Upper lobe of left lung (tissue), 6 donors: Measurements from ENCODE around the gene ERC1. TPM values are rescaled to one million over a fixed set of nuclear protein-coding genes. Genes with fewer than 3 reads are reported as not detected.

Experiments used
- ATAC-seq, 2 donors: fragments of 200-7000 bp; cut with Tn5 transposase; one replicate each; pipeline ENCODE4 v1.9.1; 2022; ENCODE audit warnings: mild to moderate bottlenecking in 2 of 2, moderate library complexity in 2 of 2; ENCODE audit not compliant: low FRiP score in 2 of 2
- DNase-seq, 2 donors: peaks; one replicate each; pipeline ENCODE4 v3.0.0-alpha.2; 2019 to 2020
- H3K27ac ChIP-seq, 4 donors: fragments of 200-600 bp; sonication (generic); one replicate each; pipeline ENCODE4 v1.5.1; 2016 to 2019
- H3K27me3 ChIP-seq, 4 donors: fragments of 200-600 bp; sonication (generic); one replicate each; pipeline ENCODE4 v1.5.1; 2017 to 2019
- H3K36me3 ChIP-seq, 4 donors: fragments of 200-600 bp; sonication (generic); one replicate each; pipeline ENCODE4 v1.5.1; 2016 to 2019
- H3K4me1 ChIP-seq, 4 donors: fragments of 200-600 bp; sonication (generic); one replicate each; pipeline ENCODE4 v1.5.1; 2018 to 2019
- H3K4me3 ChIP-seq, 4 donors: fragments of 200-600 bp; sonication (generic); one replicate each; pipeline ENCODE4 v1.5.1; 2017 to 2019; ENCODE audit warnings: mild to moderate bottlenecking in 2 of 4, moderate library complexity in 1 of 4
- H3K9me3 ChIP-seq, 4 donors: fragments of 200-600 bp; sonication (generic); one replicate each; pipeline ENCODE4 v1.5.1; 2018 to 2019
- EP300 ChIP-seq, 4 donors: sonication (generic); formaldehyde crosslinking; IDR thresholded peaks; one replicate each; pipeline ENCODE4 v1.5.1; 2017; ENCODE audit warnings: antibody characterized with exemption in 4 of 4, control low read depth in 2 of 4
- POLR2A ChIP-seq, 4 donors: fragments of 450-650 bp; IDR thresholded peaks; one replicate each; pipeline ENCODE4 v1.5.1; 2016 to 2017; ENCODE audit warnings: antibody characterized with exemption in 4 of 4, mild to moderate bottlenecking in 2 of 4
- POLR2AphosphoS5 ChIP-seq, 2 donors: sonication (generic); formaldehyde crosslinking; IDR thresholded peaks; one replicate each; pipeline ENCODE4 v1.5.1; 2017; ENCODE audit warnings: antibody characterized with exemption in 2 of 2
- WGBS, 2 donors: methylation state at CpG; one replicate each; pipeline ENCODE4 v1.1.5; 2017 to 2018; 5-methylcytosine and 5-hydroxymethylcytosine counted together
- total RNA-seq, 6 donors: library from RNA; depleted of rRNA in 4 of 6; stranded (reverse); fragments of >200 nt in 4 of 6; gene quantifications; one replicate each; pipeline versions ENCODE4 v1.1.0 to v1.2.1, GENCODE V29; 2016 to 2021
- TF ChIP-seq, protein P1 (sequence below), 6 experiments: fragments of 450-650 bp in 4 of 6; fragments of 200-600 bp in 2 of 6; sonication (generic) in 2 of 6; IDR thresholded peaks; one replicate each; pipeline ENCODE4 v1.5.1; 2016 to 2019; ENCODE audit warnings: antibody characterized with exemption in 6 of 6
- donor health status: DM: no; HTN: no; CAD: no; lungs with moderate emphysema.
- donor health status: DM: no; HTN: yes; CAD: no; lungs with severe emphysema.

Gene ERC1
- total RNA-seq, 6 donors from 2014 or later, result 37.7 to 158 (median 60.1) TPM

DNA sequence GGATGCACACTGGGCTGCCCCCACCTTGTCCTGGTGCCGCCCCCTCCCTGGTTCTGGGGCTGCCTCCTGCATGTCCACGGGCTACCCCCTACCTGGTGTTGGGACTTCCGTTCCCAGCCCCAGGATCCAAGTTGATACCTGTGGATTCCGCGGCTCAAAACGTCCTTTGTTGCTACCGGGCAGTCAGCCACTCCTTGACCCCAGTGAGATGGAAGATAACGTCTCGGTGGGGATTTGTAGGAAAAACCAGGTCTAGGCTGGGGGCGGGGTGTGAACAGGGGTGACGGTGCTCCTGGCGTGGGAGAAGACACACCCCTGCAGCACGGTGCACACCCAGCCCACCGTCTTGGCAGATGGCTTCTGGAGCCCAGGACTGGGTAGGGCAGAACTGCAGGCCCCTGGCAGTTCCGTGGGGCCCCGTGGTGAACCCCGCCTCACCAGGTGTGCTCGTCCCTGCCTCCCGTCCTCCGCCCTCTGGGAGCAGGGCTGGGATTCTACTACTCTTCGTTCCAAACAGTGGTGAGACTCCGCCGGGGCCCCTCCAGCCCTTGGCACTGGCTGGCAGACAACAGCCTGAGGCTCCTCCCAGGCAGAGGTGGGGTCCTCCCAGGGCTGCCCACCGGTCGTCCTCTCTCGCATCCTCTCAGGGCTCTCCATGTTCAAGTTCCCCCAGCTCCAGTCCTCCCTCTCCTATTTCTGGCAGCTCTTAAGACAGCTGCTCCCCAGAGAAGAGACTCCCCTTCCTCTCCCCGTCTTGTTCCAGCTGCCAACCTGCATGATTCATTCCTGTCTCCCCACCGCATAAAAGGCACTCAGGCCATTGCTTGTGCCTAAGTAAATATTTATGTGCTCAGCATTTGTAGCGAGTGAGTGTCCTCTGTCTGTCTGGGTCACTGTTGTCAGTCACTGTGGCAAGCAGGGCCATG is 527.8 kb downstream of the ERC1 start:
- Histone ChIP-seq H3K4me3 (peak overlapping the region in 1 of 4 donors; percentile 7), H3K36me3 (no peaks in the 10 kb centered on the region), H3K4me1 (peaks cover 5 to 14% (median 8%) of the 10 kb centered on the region in 4 donors), H3K27ac (no peak overlapping the region), H3K27me3 (no peaks in the 10 kb centered on the region), H3K9me3 (peaks cover 0 to 4% (median 0%) of the 10 kb centered on the region in 4 donors)
- WGBS, 2 donors, result 46 to 50% methylated on average over 18 to 29 of the region's 29 CpGs
- TF ChIP-seq POLR2AphosphoS5 (IDR thresholded peaks at IDR 0.05) (no peak), POLR2A (IDR thresholded peaks at IDR 0.05) (no peak), EP300 (IDR thresholded peaks at IDR 0.05) (no peak)
- TF ChIP-seq, protein P1, sequence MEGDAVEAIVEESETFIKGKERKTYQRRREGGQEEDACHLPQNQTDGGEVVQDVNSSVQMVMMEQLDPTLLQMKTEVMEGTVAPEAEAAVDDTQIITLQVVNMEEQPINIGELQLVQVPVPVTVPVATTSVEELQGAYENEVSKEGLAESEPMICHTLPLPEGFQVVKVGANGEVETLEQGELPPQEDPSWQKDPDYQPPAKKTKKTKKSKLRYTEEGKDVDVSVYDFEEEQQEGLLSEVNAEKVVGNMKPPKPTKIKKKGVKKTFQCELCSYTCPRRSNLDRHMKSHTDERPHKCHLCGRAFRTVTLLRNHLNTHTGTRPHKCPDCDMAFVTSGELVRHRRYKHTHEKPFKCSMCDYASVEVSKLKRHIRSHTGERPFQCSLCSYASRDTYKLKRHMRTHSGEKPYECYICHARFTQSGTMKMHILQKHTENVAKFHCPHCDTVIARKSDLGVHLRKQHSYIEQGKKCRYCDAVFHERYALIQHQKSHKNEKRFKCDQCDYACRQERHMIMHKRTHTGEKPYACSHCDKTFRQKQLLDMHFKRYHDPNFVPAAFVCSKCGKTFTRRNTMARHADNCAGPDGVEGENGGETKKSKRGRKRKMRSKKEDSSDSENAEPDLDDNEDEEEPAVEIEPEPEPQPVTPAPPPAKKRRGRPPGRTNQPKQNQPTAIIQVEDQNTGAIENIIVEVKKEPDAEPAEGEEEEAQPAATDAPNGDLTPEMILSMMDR (IDR thresholded peaks at IDR 0.05), result no peak
- DNase-seq (peak in 1 of 2 donors; percentile 33), ATAC-seq (peak; percentile 49 to 68)

- peaks cover 5 to 14% (median 8%) of the 10 kb centered on the region in 4 donors for H3K4me1 ChIP-seq
- no peaks in the 10 kb centered on the region for H3K27me3 ChIP-seq
- no peak for TF ChIP-seq EP300 (IDR thresholded peaks at IDR 0.05)
- no peak for TF ChIP-seq POLR2A (IDR thresholded peaks at IDR 0.05)
- TF ChIP-seq, protein P1 (IDR thresholded peaks at IDR 0.05), result no peak
- TF ChIP-seq POLR2AphosphoS5 (IDR thresholded peaks at IDR 0.05), result no peak
- ATAC-seq (peak; percentile 29 to 44), DNase-seq (no peak)
- no peak overlapping the region for H3K4me3 ChIP-seq
- H3K27ac ChIP-seq, result no peak overlapping the region
- H3K36me3 ChIP-seq, result no peaks in the 10 kb centered on the region
- H3K9me3 ChIP-seq, result peaks cover 0 to 4% (median 0%) of the 10 kb centered on the region in 4 donors
- 55 to 69% methylated on average over 5 of the region's 5 CpGs for WGBS, 2 donors
These were observed 528.6 kb downstream of the ERC1 start for GRCh38 chr12:1519642-1520041.

DNA sequence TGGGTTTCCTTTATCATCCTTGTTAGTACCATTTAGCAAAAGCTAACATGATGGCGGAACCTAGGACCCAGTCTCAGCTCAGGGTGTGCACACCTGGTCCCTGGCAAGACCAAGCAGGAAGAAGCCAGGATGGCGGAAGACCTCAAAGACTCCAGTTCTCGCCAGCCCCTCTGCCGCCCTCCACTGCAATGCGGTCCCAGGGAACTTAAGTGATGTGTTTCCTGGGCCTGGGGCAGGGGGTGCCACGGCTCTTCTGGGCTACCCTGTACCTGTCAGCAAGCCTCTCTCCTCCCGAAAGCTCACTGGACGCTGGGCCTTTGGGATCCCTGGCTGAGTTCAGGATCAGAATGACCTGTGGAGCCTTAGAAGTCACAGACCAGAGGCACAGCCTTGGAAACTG is 532.0 kb downstream of the ERC1 start:
- Histone ChIP-seq H3K27me3 (no peaks in the 10 kb centered on the region), H3K4me1 (peaks cover 5 to 14% (median 8%) of the 10 kb centered on the region in 4 donors), H3K36me3 (no peaks in the 10 kb centered on the region), H3K4me3 (no peak overlapping the region), H3K27ac (no peak overlapping the region), H3K9me3 (no peaks in the 10 kb centered on the region)
- ATAC-seq (no peak), DNase-seq (no peak)
- no peak for TF ChIP-seq EP300 (IDR thresholded peaks at IDR 0.05)
- no peak for TF ChIP-seq POLR2AphosphoS5 (IDR thresholded peaks at IDR 0.05)
- TF ChIP-seq POLR2A (IDR thresholded peaks at IDR 0.05), result no peak
- TF ChIP-seq, protein P1 (IDR thresholded peaks at IDR 0.05), result no peak
- WGBS, 2 donors, result 85 to 100% methylated on average over 1 to 7 of the region's 8 CpGs

GRCh38 chr12:1523558-1524050 is 532.6 kb downstream of the ERC1 start:
- DNase-seq (no peak), ATAC-seq (no peak)
- no peaks in the 10 kb centered on the region for H3K9me3 ChIP-seq
- H3K4me1 ChIP-seq, result peaks cover 5 to 12% (median 8%) of the 10 kb centered on the region in 4 donors
- no peak overlapping the region for H3K27ac ChIP-seq
- H3K4me3 ChIP-seq, result no peak overlapping the region
- 54% methylated on average over 13 of the region's 13 CpGs for WGBS, 2 donors
- no peaks in the 10 kb centered on the region for H3K27me3 ChIP-seq
- TF ChIP-seq POLR2A (IDR thresholded peaks at IDR 0.05), result no peak
- TF ChIP-seq POLR2AphosphoS5 (IDR thresholded peaks at IDR 0.05), result no peak
- TF ChIP-seq EP300 (IDR thresholded peaks at IDR 0.05), result no peak
- TF ChIP-seq, protein P1 (IDR thresholded peaks at IDR 0.05), result no peak
- no peaks in the 10 kb centered on the region for H3K36me3 ChIP-seq
